ENCODE measurements around the gene CASP7. TPM values are rescaled to one million over a fixed set of nuclear protein-coding genes. Genes with fewer than 3 reads are reported as not detected.

Gene CASP7
- total and polyA plus RNA-seq, 2 of the 8 experiments (the other 6 are each of a cell fraction or from before 2014, with no cell fraction given) = 2.3 to 4.1 TPM

DNA sequence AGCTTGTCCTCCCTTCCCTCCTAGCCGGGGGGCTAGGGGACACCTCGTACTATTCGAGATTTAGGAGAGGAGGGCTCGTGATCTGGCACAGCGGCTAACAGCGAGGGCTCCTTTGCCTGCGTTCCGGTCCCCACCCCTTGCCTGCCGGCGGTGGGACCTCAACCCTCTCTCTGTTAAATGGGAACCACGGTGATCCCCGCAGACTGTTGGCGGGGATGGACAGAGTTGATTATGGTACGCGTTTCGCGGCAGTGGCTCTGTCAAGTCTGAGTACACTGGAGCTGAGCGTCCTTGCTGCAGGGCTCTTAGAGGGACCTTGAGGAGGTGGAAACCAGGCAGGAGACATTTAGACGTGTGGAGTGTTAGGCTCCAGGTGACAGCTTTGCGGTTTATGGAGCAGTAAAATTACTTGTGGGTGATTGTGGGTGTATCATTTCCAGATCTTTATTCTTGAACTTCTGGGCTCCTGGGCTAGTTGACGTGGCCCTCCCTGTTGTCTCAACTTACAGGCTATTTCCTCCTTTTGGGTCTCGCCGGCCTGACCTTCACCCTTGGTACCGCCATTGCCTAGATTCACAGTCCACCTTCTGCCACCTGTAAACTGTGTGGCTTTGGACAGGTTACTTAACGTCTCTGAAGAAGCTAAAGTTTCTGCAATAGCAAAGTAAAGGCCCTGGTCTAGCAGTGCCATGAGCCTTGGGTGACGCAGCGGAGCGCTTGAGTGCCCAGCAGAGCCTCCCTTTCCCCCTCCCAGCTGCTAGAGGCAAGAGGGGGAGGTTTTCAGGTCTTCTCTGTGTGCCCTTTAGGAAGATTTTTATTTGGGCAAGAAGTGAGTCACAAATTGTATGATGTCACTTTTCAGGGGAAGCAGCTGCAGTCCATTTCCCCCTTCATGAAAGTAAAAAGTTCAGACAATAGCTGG lies 739 bp downstream of the CASP7 start:
- H3K23ac ChIP-seq (ENCODE audit: insufficient read length) = no peak overlapping the region
- peaks cover 0 to 6% of the 10 kb centered on the region in 2 experiments for H4K20me1 ChIP-seq (replicated peaks in 1 of 2; ENCODE audit: control insufficient read depth in 1 of 2, insufficient read depth in 2 of 2, low read length in 2 of 2)
- H3K4me1 ChIP-seq (replicated peaks in 1 of 4; ENCODE audit: control insufficient read depth in 3 of 4, insufficient read depth in 4 of 4, low read length in 3 of 4) = peaks cover 0 to 5% (median 2%) of the 10 kb centered on the region in 4 experiments; a peak in 2 of 7 replicates
- peak overlapping the region; percentile 83 to 93 (median 90) for H3K4me3 ChIP-seq (ENCODE audit: extremely low read depth in 1 of 4, insufficient read depth in 2 of 4, low read depth in 3 of 4, low read length in 4 of 4)
- peak overlapping the region; percentile 93 for H4K8ac ChIP-seq (ENCODE audit: extremely low read depth, insufficient read depth, low read length)
- H3K27ac ChIP-seq (ENCODE audit: low read depth, low read length) = no peak overlapping the region
- peaks cover 0 to 9% (median 7%) of the 10 kb centered on the region in 4 experiments; a peak in 3 of 7 replicates for H3K27me3 ChIP-seq (replicated peaks in 1 of 4; ENCODE audit: control insufficient read depth in 3 of 4, extremely low read depth in 1 of 4, insufficient read depth in 3 of 4, low read length in 3 of 4)
- peaks cover 14% of the 10 kb centered on the region for H3K23me2 ChIP-seq (ENCODE audit: low read depth, low read length)
- H3K14ac ChIP-seq (ENCODE audit: insufficient read length) = no peak overlapping the region
- H4K5ac ChIP-seq (ENCODE audit: insufficient read length, low read depth, low read length) = peak overlapping the region; percentile 83
- H3K79me2 ChIP-seq (ENCODE audit: control insufficient read depth in 1 of 2, insufficient read depth in 2 of 2, low read length in 2 of 2) = 0 out of 4 replicates have a peak, but pooled peaks cover 0 to 3% of the 10 kb centered on the region in 2 experiments
- no peak overlapping the region for H3K4ac ChIP-seq (replicated peaks; ENCODE audit: insufficient read length, low read depth, low read length)
- H3K9ac ChIP-seq (replicated peaks in 1 of 4; ENCODE audit: extremely low read depth in 1 of 4, low read depth in 3 of 4, low read length in 3 of 4) = peak overlapping the region in 3 of 4 experiments; percentile 54 to 75 (median 56); a peak in 6 of 7 replicates
- peak overlapping the region; percentile 86 to 96 for H3K4me2 ChIP-seq (ENCODE audit: insufficient read depth in 1 of 2, low read depth in 2 of 2, low read length in 2 of 2)
- WGBS, 2 experiments (ENCODE audit: extremely low coverage in 1 of 2, insufficient coverage in 1 of 2, insufficient read length in 1 of 2, insufficient replicate concordance in 2 of 2, low coverage in 1 of 2, low lambda C conversion rate in 2 of 2, missing lambda C conversion rate in 1 of 2) = 20% methylated on average over 26 of the region's 28 CpGs; no CpG with 5 or more reads in 1 of the 2 experiments
- H3K56ac ChIP-seq (replicated peaks; ENCODE audit: insufficient read length, low read depth, low read length) = no peak overlapping the region
- no peaks in the 10 kb centered on the region; a peak in 1 of 8 replicates for H3K36me3 ChIP-seq (ENCODE audit: control insufficient read depth in 2 of 4, insufficient read depth in 4 of 4, low read length in 3 of 4)
- no peak overlapping the region for H2BK20ac ChIP-seq (ENCODE audit: low read length)
- no peaks in the 10 kb centered on the region for H3K79me1 ChIP-seq (ENCODE audit: low read depth, low read length)
- H3K18ac ChIP-seq (ENCODE audit: extremely low read depth, low read length) = peak overlapping the region; percentile 48; the same call in 1 of the 2 replicates
- H2BK5ac ChIP-seq (ENCODE audit: low read depth, low read length) = peak overlapping the region; percentile 8; the same call in 1 of the 2 replicates
- no peak overlapping the region for H2BK12ac ChIP-seq (ENCODE audit: low read depth, low read length)
- POLR2A ChIA-PET (ENCODE audit: partially characterized antibody) = interaction anchor here (1.1 kb wide), 1 partner anchor 8 kb away, joined by 3 read pairs; no protein-coding TSS in a partner anchor
- no peak overlapping the region for H2BK15ac ChIP-seq (ENCODE audit: low read length)
- H3K9me3 ChIP-seq (ENCODE audit: insufficient read depth in 2 of 2, low read depth in 1 of 2, low read length in 1 of 2) = no peaks in the 10 kb centered on the region
- no peak overlapping the region for H2BK120ac ChIP-seq (replicated peaks; ENCODE audit: low read depth, low read length)
- no peak for DNase-seq (ENCODE audit: low read depth in 1 of 2, low spot score in 2 of 2)
- H2AFZ ChIP-seq (ENCODE audit: low read length) = peak overlapping the region; percentile 91
- no peak for FAIRE-seq
- CTCF ChIA-PET (ENCODE audit: partially characterized antibody) = interaction anchor here (0.8 to 2.0 kb wide), 9 partner anchors 9 to 361 kb away, joined by 3 to 8 read pairs (median 4); partner anchors contain the start of gene NRAP
- no peak overlapping the region for H2AK5ac ChIP-seq (ENCODE audit: low read depth, low read length)
- H4K91ac ChIP-seq (replicated peaks; ENCODE audit: insufficient read length, low read length) = no peak overlapping the region
- TF ChIP-seq CHD2 (IDR thresholded peaks at IDR 0.05; ENCODE audit: low read length) (no peak), RXRA (IDR thresholded peaks at IDR 0.05; ENCODE audit: insufficient read depth, low read depth, low read length) (no peak), TCF12 (IDR thresholded peaks at IDR 0.05; ENCODE audit: low read depth, low read length) (no peak), SIN3A (conservative IDR thresholded peaks at IDR 0.05 in 1 of 2, IDR thresholded peaks at IDR 0.05 in 1 of 2; ENCODE audit: low read depth in 1 of 2, low read length in 2 of 2) (no peak), SP4 (IDR thresholded peaks at IDR 0.05; ENCODE audit: low read length) (no peak), EZH2 (IDR thresholded peaks at IDR 0.05; ENCODE audit: low read depth, low read length, severe bottlenecking) (no peak), ASH2L (IDR thresholded peaks at IDR 0.05; ENCODE audit: low read length) (no peak), GTF2F1 (IDR thresholded peaks at IDR 0.05; ENCODE audit: borderline replicate concordance, low read depth, low read length) (no peak)
- TF ChIP-seq, protein P1, sequence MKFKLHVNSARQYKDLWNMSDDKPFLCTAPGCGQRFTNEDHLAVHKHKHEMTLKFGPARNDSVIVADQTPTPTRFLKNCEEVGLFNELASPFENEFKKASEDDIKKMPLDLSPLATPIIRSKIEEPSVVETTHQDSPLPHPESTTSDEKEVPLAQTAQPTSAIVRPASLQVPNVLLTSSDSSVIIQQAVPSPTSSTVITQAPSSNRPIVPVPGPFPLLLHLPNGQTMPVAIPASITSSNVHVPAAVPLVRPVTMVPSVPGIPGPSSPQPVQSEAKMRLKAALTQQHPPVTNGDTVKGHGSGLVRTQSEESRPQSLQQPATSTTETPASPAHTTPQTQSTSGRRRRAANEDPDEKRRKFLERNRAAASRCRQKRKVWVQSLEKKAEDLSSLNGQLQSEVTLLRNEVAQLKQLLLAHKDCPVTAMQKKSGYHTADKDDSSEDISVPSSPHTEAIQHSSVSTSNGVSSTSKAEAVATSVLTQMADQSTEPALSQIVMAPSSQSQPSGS (IDR thresholded peaks at IDR 0.05; ENCODE audit: low read length) = no peak
